Measurements from ENCODE around the gene TSC22D2.
A peak's percentile ranks its signal among the peaks of the same experiment; 100 is the strongest.

The TSC22D2 gene

GRCh38 chr3:150371741-150372254 lies 36.3 kb upstream of the TSC22D2 start:
- Histone ChIP-seq H3K9me3 (ENCODE audit: insufficient read depth, low read depth, low read length) (no peaks in the 10 kb centered on the region), H3K9ac (ENCODE audit: low read depth, low read length, poor library complexity, severe bottlenecking) (no peak overlapping the region), H3K27me3 (ENCODE audit: insufficient read depth, low read length, poor library complexity, severe bottlenecking) (no peaks in the 10 kb centered on the region), H3K4me1 (ENCODE audit: insufficient read depth, low read length, poor library complexity, severe bottlenecking) (no peaks in the 10 kb centered on the region), H3K4me2 (ENCODE audit: low read depth, low read length, poor library complexity, severe bottlenecking) (no peak overlapping the region), H3K9me2 (replicated peaks; ENCODE audit: low read depth, low read length) (no peaks in the 10 kb centered on the region), H3K4me3 (ENCODE audit: low read length, poor library complexity, severe bottlenecking) (no peak overlapping the region), H2AFZ (ENCODE audit: low read length) (no peak overlapping the region), H3F3A (ENCODE audit: low read depth) (no peaks in the 10 kb centered on the region), H4K20me1 (ENCODE audit: insufficient read depth, low read length, poor library complexity, severe bottlenecking) (no peaks in the 10 kb centered on the region), H3K36me3 (ENCODE audit: insufficient read depth, low read length) (no peaks in the 10 kb centered on the region), H3K79me2 (ENCODE audit: insufficient read depth, low read length) (no peaks in the 10 kb centered on the region)
- TF ChIP-seq EZH2phosphoT487 (IDR thresholded peaks at IDR 0.05; ENCODE audit: borderline replicate concordance) (no peak), CTCF (conservative IDR thresholded peaks at IDR 0.05; ENCODE audit: low read length) (no peak)

- H3K4me2 ChIP-seq (ENCODE audit: low read depth, low read length, poor library complexity, severe bottlenecking) = no peak overlapping the region
These were observed 35.8 kb upstream of the TSC22D2 start for GRCh38 chr3:150372320-150372719.

GRCh38 chr3:150372722-150373121 lies 35.4 kb upstream of the TSC22D2 start:
- Histone ChIP-seq H3K4me3 (ENCODE audit: low read length, poor library complexity, severe bottlenecking) (no peak overlapping the region), H3K27me3 (ENCODE audit: insufficient read depth, low read length, poor library complexity, severe bottlenecking) (no peaks in the 10 kb centered on the region), H3K9me3 (ENCODE audit: insufficient read depth, low read depth, low read length) (no peaks in the 10 kb centered on the region), H3K36me3 (ENCODE audit: insufficient read depth, low read length) (no peaks in the 10 kb centered on the region), H3K79me2 (ENCODE audit: insufficient read depth, low read length) (no peaks in the 10 kb centered on the region), H3K9ac (ENCODE audit: low read depth, low read length, poor library complexity, severe bottlenecking) (no peak overlapping the region), H4K20me1 (ENCODE audit: insufficient read depth, low read length, poor library complexity, severe bottlenecking) (no peaks in the 10 kb centered on the region), H3K4me1 (ENCODE audit: insufficient read depth, low read length, poor library complexity, severe bottlenecking) (no peaks in the 10 kb centered on the region), H3K9me2 (replicated peaks; ENCODE audit: low read depth, low read length) (no peaks in the 10 kb centered on the region), H3K4me2 (ENCODE audit: low read depth, low read length, poor library complexity, severe bottlenecking) (no peak overlapping the region), H3F3A (ENCODE audit: low read depth) (no peaks in the 10 kb centered on the region), H2AFZ (ENCODE audit: low read length) (no peak overlapping the region)
- TF ChIP-seq CTCF (conservative IDR thresholded peaks at IDR 0.05; ENCODE audit: low read length) = peak; percentile 39
- no peak for TF ChIP-seq EZH2phosphoT487 (IDR thresholded peaks at IDR 0.05; ENCODE audit: borderline replicate concordance)

More at GRCh38 chr3:150372320-150372719, 35.8 kb upstream of the TSC22D2 start:
- TF ChIP-seq CTCF (conservative IDR thresholded peaks at IDR 0.05; ENCODE audit: low read length) = no peak
- TF ChIP-seq EZH2phosphoT487 (IDR thresholded peaks at IDR 0.05; ENCODE audit: borderline replicate concordance) = no peak
- H3K79me2 ChIP-seq (ENCODE audit: insufficient read depth, low read length) = no peaks in the 10 kb centered on the region
- no peaks in the 10 kb centered on the region for H3K9me3 ChIP-seq (ENCODE audit: insufficient read depth, low read depth, low read length)
- no peaks in the 10 kb centered on the region for H4K20me1 ChIP-seq (ENCODE audit: insufficient read depth, low read length, poor library complexity, severe bottlenecking)
- H3K9me2 ChIP-seq (replicated peaks; ENCODE audit: low read depth, low read length) = no peaks in the 10 kb centered on the region
- no peaks in the 10 kb centered on the region for H3K27me3 ChIP-seq (ENCODE audit: insufficient read depth, low read length, poor library complexity, severe bottlenecking)
- no peaks in the 10 kb centered on the region for H3F3A ChIP-seq (ENCODE audit: low read depth)
- H3K4me1 ChIP-seq (ENCODE audit: insufficient read depth, low read length, poor library complexity, severe bottlenecking) = no peaks in the 10 kb centered on the region
- no peak overlapping the region for H2AFZ ChIP-seq (ENCODE audit: low read length)
- no peak overlapping the region for H3K9ac ChIP-seq (ENCODE audit: low read depth, low read length, poor library complexity, severe bottlenecking)
- no peak overlapping the region for H3K4me3 ChIP-seq (ENCODE audit: low read length, poor library complexity, severe bottlenecking)
- no peaks in the 10 kb centered on the region for H3K36me3 ChIP-seq (ENCODE audit: insufficient read depth, low read length)
